ENCODE measurements around the gene REEP6.
A peak's percentile ranks its signal among the peaks of the same experiment; 100 is the strongest.
"Not testable (repeated sequence)": the region's sequence is repeated elsewhere in the genome, so short reads cannot be mapped to it uniquely, and the experiment has no call there.

The REEP6 gene

GRCh38 chr19:1473085-1473851 is 17.7 kb upstream of the REEP6 start:
- DNase-seq = no peak

GRCh38 chr19:1474011-1474764 is 16.8 kb upstream of the REEP6 start:
- DNase-seq = no peak

- no peak for DNase-seq
Observed at GRCh38 chr19:1474765-1475351, 16.1 kb upstream of the REEP6 start.

- no peak for DNase-seq
Observed at GRCh38 chr19:1475751-1476437, 15.1 kb upstream of the REEP6 start.

- not testable (repeated sequence) for DNase-seq
Observed at GRCh38 chr19:1477056-1477455, 13.9 kb upstream of the REEP6 start.

GRCh38 chr19:1478934-1479707 is 11.9 kb upstream of the REEP6 start, which contains the start of gene C19orf25:
Gene C19orf25, minus strand, starts transcription at chr19:1479215. Its CDS starts 312 bp downstream, at chr19:1478903.
- DNase-seq = peak; percentile 83

GRCh38 chr19:1481224-1481892 is 9.6 kb upstream of the REEP6 start:
- no peak for DNase-seq

GRCh38 chr19:1481893-1482360 is 9.1 kb upstream of the REEP6 start:
- DNase-seq = no peak

- no peak for DNase-seq
Observed at GRCh38 chr19:1482361-1483130, 8.4 kb upstream of the REEP6 start.

GRCh38 chr19:1483131-1483978 is 7.6 kb upstream of the REEP6 start:
- no peak for DNase-seq

GRCh38 chr19:1483979-1484428 is 7.0 kb upstream of the REEP6 start:
- DNase-seq = no peak

- DNase-seq = no peak
Observed at GRCh38 chr19:1486720-1487575, 4.0 kb upstream of the REEP6 start.

GRCh38 chr19:1487576-1488281 is 3.3 kb upstream of the REEP6 start:
- DNase-seq = no peak

GRCh38 chr19:1488282-1488601 is 2.7 kb upstream of the REEP6 start:
- no peak for DNase-seq

- DNase-seq = no peak
Observed at GRCh38 chr19:1489463-1490310, 1.3 kb upstream of the REEP6 start.

GRCh38 chr19:1490311-1491113 is 469 bp upstream of the REEP6 start, which contains the start of gene PCSK4:
Gene PCSK4, minus strand, starts transcription at chr19:1490350. Its CDS starts 4 bp downstream, at chr19:1490346.
- DNase-seq = peak; percentile 99

All from NCI-H1417 treated with DMSO at 0.1 percent for 48 hours (cell line).